CD14-positive monocyte (primary cell): Measurements from ENCODE around the gene LAMP2. TPM values are rescaled to one million over a fixed set of nuclear protein-coding genes. Genes with fewer than 3 reads are reported as not detected.
A peak's percentile ranks its signal among the peaks of the same experiment; 100 is the strongest.

Experiments used
- DNase-seq, 3 donors: peaks; one replicate each; pipeline ENCODE4 v3.0.0-alpha.2; 2011 to 2022
- H2AFZ ChIP-seq: 2 replicates; pipeline ENCODE4 v1.6.0; 2012; ENCODE audit warnings: mild to moderate bottlenecking, low read depth, low read length, inconsistent platforms; ENCODE audit not compliant: insufficient read depth, poor library complexity, severe bottlenecking
- H3K27ac ChIP-seq, 2 donors: 1 replicate in 1 of 2; 2 replicates in 1 of 2; pipeline ENCODE4 v1.5.1; 2012 to 2013; ENCODE audit warnings: low read length in 2 of 2, control low read depth in 1 of 2, inconsistent platforms in 1 of 2, low read depth in 1 of 2, mild to moderate bottlenecking in 1 of 2
- H3K27me3 ChIP-seq, 2 donors: one replicate each; pipeline versions ENCODE4 v1.6.0 to v1.6.1; 2011 to 2013; ENCODE audit warnings: low read length in 2 of 2; ENCODE audit not compliant: control insufficient read depth in 2 of 2, insufficient read depth in 2 of 2
- H3K36me3 ChIP-seq, 2 donors: replicated peaks in 1 of 2; 1 replicate in 1 of 2; 2 replicates in 1 of 2; pipeline versions ENCODE4 v1.5.1 to v1.6.1; 2012 to 2013; ENCODE audit warnings: low read length in 2 of 2, control low read depth in 1 of 2, inconsistent platforms in 1 of 2, mild to moderate bottlenecking in 1 of 2; ENCODE audit not compliant: insufficient read depth in 2 of 2, control insufficient read depth in 1 of 2
- H3K4me1 ChIP-seq, 2 donors: 1 replicate in 1 of 2; 2 replicates in 1 of 2; pipeline versions ENCODE4 v1.5.1 to v1.6.1; 2012 to 2013; ENCODE audit warnings: low read length in 2 of 2, control low read depth in 1 of 2, inconsistent platforms in 1 of 2, mild to moderate bottlenecking in 1 of 2, moderate library complexity in 1 of 2; ENCODE audit not compliant: insufficient read depth in 2 of 2, control insufficient read depth in 1 of 2
- H3K4me2 ChIP-seq: replicated peaks from 2 replicates; pipeline ENCODE3; 2012; ENCODE audit warnings: low read length, moderate library complexity, mild to moderate bottlenecking; ENCODE audit not compliant: poor library complexity, severe bottlenecking; ENCODE audit errors: extremely low read depth
- H3K4me3 ChIP-seq, 3 experiments: fragments of 200-600 bp in 1 of 3; sonication (generic) in 1 of 3; replicated peaks in 1 of 3; 1 replicate in 2 of 3; 2 replicates in 1 of 3; pipeline ENCODE4 v1.5.1; 2011 to 2013; ENCODE audit warnings: low read length in 3 of 3, mild to moderate bottlenecking in 3 of 3, control low read depth in 2 of 3, low read depth in 2 of 3, inconsistent platforms in 1 of 3, moderate library complexity in 1 of 3
- H3K79me2 ChIP-seq: 2 replicates; pipeline ENCODE4 v1.6.0; 2012; ENCODE audit warnings: mild to moderate bottlenecking, control low read depth, inconsistent platforms, low read length, moderate library complexity; ENCODE audit not compliant: insufficient read depth
- H3K9ac ChIP-seq: 2 replicates; pipeline ENCODE4 v1.6.0; 2017; ENCODE audit warnings: low read length, mild to moderate bottlenecking; ENCODE audit not compliant: insufficient read depth, poor library complexity, severe bottlenecking
- H3K9me3 ChIP-seq, 2 donors: replicated peaks in 1 of 2; 1 replicate in 1 of 2; 2 replicates in 1 of 2; pipeline versions ENCODE4 v1.5.1 to v1.6.1; 2012 to 2013; ENCODE audit warnings: low read length in 2 of 2, control low read depth in 1 of 2; ENCODE audit not compliant: control insufficient read depth in 1 of 2, insufficient read depth in 1 of 2
- H4K20me1 ChIP-seq: 2 replicates; pipeline ENCODE4 v1.6.0; 2012; ENCODE audit warnings: mild to moderate bottlenecking, low read length, control low read depth, moderate library complexity; ENCODE audit not compliant: insufficient read depth
- H3K27ac Mint-ChIP-seq, 7 donors: one replicate each; pipeline ENCODE4 v1.8.0; 2020; ENCODE audit warnings: mild to moderate bottlenecking in 7 of 7, mixed read lengths in 7 of 7, moderate library complexity in 6 of 7, inconsistent platforms in 2 of 7
- H3K27me3 Mint-ChIP-seq, 3 donors: one replicate each; pipeline ENCODE4 v1.8.0; 2021 to 2022; ENCODE audit warnings: low read depth in 3 of 3, mild to moderate bottlenecking in 3 of 3, mixed read lengths in 3 of 3, moderate library complexity in 3 of 3, inconsistent platforms in 1 of 3
- H3K36me3 Mint-ChIP-seq, 2 donors: one replicate each; pipeline ENCODE4 v1.8.0; 2020; ENCODE audit warnings: mixed read lengths in 2 of 2, inconsistent platforms in 1 of 2, mild to moderate bottlenecking in 1 of 2
- H3K4me1 Mint-ChIP-seq: one replicate; pipeline ENCODE4 v1.8.0; 2020; ENCODE audit warnings: mild to moderate bottlenecking, mixed read lengths
- H3K4me3 Mint-ChIP-seq, 2 donors: one replicate each; pipeline ENCODE4 v1.8.0; 2020; ENCODE audit warnings: mild to moderate bottlenecking in 2 of 2, mixed read lengths in 2 of 2, moderate library complexity in 1 of 2
- H3K9me3 Mint-ChIP-seq, 7 donors: one replicate each; pipeline ENCODE4 v1.8.0; 2020 to 2022; ENCODE audit warnings: mixed read lengths in 7 of 7, mild to moderate bottlenecking in 6 of 7, moderate library complexity in 6 of 7, inconsistent platforms in 2 of 7
- WGBS: methylation state at CpG from one replicate; pipeline ENCODE4 v1.1.5; 2013; ENCODE audit warnings: missing lambda C conversion rate; ENCODE audit not compliant: insufficient coverage; 5-methylcytosine and 5-hydroxymethylcytosine counted together
- intact Hi-C, 2 donors: fragments of 100-400 bp; cut with micrococcal nuclease; formaldehyde crosslinking; loops; one replicate each; pipeline versions ENCODE4 v1.15.0 to v1.15.1; 2023
- polyA plus RNA-seq, 3 donors: library from polyadenylated mRNA; depleted of rRNA in 1 of 3; unstranded in 2 of 3; stranded (reverse) in 1 of 3; fragments of 300-500 nt in 2 of 3; fragments of >200 nt in 1 of 3; fragmentation: Illumina TruSeq in 2 of 3; gene quantifications; 1 replicate in 2 of 3; 2 replicates in 1 of 3; pipeline ENCODE4 v1.2.3, GENCODE V29; 2012 to 2021
- TF ChIP-seq, protein P1 (sequence below): fragments of 200-600 bp; IDR thresholded peaks from one replicate; pipeline ENCODE4 v1.8.0; 2022; ENCODE audit warnings: antibody characterized with exemption, mild to moderate bottlenecking

The LAMP2 gene
- polyA plus RNA-seq, 3 donors: 75.8 to 381 (median 330) TPM

DNA sequence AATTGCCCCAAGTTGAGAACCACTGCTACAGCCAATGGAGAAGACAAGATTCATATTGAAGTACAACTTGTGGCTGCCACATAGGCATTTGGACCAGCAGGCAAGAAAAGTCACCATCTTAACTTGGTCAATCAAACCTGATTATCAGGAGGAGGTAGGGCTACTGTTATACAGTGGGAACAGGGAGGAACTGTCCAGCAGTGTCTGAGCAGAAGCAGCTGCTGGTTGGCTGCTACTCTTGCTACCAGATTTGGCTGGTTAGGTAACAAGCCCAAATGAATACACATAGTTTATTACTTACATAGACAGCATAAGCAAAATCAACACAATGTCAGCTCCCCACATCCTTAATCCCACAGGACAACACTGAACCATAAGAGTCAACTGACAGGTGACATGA, 67.8 kb downstream of the LAMP2 start:
- no peaks in the 10 kb centered on the region for H3K79me2 ChIP-seq
- DNase-seq: no peak

DNA sequence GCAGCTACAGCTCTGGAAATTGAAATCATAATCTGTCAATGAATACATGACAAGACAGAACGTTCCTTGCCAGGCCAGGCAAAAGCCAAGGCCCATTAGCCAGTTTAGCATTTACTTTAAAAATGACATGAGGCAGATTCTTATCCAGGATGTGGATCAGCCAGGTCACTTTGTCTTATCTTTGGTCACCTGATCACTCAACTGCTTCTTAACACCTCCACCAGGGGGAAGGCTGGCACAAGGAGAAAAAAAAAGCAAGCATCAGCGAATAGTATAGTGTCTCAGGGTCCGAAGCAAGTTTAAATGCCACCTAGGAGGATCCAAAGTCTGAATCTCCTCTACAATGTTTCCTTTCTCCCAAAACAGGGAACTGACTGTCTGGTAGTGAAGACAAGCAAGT, 88.4 kb downstream of the LAMP2 start:
- Histone ChIP-seq H3K9me3 (no peaks in the 10 kb centered on the region), H3K36me3 (no peaks in the 10 kb centered on the region), H3K4me1 (no peaks in the 10 kb centered on the region), H4K20me1 (no peaks in the 10 kb centered on the region), H3K4me2 (no peak overlapping the region), H3K27me3 (no peaks in the 10 kb centered on the region), H2AFZ (no peak overlapping the region), H3K9ac (no peak overlapping the region), H3K4me3 (no peak overlapping the region), H3K79me2 (no peaks in the 10 kb centered on the region), H3K27ac (no peak overlapping the region)
- no CpG with 5 or more reads among the region's 3 CpGs for WGBS
- H3K9me3 Mint-ChIP-seq: peaks cover 0 to 3% (median 2%) of the 10 kb centered on the region in 7 donors
- no peak overlapping the region for H3K4me3 Mint-ChIP-seq
- peaks cover 0 to 8% (median 0%) of the 10 kb centered on the region in 3 donors for H3K27me3 Mint-ChIP-seq
- intact Hi-C loops: no loop called here
- no peaks in the 10 kb centered on the region for H3K36me3 Mint-ChIP-seq
- H3K4me1 Mint-ChIP-seq: no peaks in the 10 kb centered on the region
- TF ChIP-seq, protein P1, sequence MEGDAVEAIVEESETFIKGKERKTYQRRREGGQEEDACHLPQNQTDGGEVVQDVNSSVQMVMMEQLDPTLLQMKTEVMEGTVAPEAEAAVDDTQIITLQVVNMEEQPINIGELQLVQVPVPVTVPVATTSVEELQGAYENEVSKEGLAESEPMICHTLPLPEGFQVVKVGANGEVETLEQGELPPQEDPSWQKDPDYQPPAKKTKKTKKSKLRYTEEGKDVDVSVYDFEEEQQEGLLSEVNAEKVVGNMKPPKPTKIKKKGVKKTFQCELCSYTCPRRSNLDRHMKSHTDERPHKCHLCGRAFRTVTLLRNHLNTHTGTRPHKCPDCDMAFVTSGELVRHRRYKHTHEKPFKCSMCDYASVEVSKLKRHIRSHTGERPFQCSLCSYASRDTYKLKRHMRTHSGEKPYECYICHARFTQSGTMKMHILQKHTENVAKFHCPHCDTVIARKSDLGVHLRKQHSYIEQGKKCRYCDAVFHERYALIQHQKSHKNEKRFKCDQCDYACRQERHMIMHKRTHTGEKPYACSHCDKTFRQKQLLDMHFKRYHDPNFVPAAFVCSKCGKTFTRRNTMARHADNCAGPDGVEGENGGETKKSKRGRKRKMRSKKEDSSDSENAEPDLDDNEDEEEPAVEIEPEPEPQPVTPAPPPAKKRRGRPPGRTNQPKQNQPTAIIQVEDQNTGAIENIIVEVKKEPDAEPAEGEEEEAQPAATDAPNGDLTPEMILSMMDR: peak; percentile 14
- no peak overlapping the region for H3K27ac Mint-ChIP-seq
- DNase-seq: peak; percentile 2 to 6 (median 3)

More for the DNA sequence above, 67.8 kb downstream of the LAMP2 start:
- H4K20me1 ChIP-seq: no peaks in the 10 kb centered on the region
- no peak overlapping the region for H3K4me3 ChIP-seq
- peaks cover 0 to 6% (median 2%) of the 10 kb centered on the region in 7 donors for H3K9me3 Mint-ChIP-seq
- no peak overlapping the region for H3K4me3 Mint-ChIP-seq
- no peaks in the 10 kb centered on the region for H3K4me1 Mint-ChIP-seq
- TF ChIP-seq, protein P1: no peak
- peaks cover 0 to 2% of the 10 kb centered on the region in 2 donors for H3K27me3 ChIP-seq
- intact Hi-C loops: no loop called here
- H3K4me2 ChIP-seq: no peak overlapping the region
- peaks cover 0 to 4% (median 1%) of the 10 kb centered on the region in 3 donors for H3K27me3 Mint-ChIP-seq
- H3K36me3 ChIP-seq: no peaks in the 10 kb centered on the region
- no peaks in the 10 kb centered on the region for H3K4me1 ChIP-seq
- H3K36me3 Mint-ChIP-seq: no peaks in the 10 kb centered on the region
- H3K9me3 ChIP-seq: no peaks in the 10 kb centered on the region
- no peak overlapping the region for H2AFZ ChIP-seq
- no peak overlapping the region for H3K27ac ChIP-seq
- no peak overlapping the region for H3K9ac ChIP-seq
- no peak overlapping the region for H3K27ac Mint-ChIP-seq
